NCI-H748 (cell line): ENCODE measurements around the gene DUSP11.
"Not testable (repeated sequence)": the region's sequence is repeated elsewhere in the genome, so short reads cannot be mapped to it uniquely, and the experiment has no call there.

Source experiments
- DNase-seq: peaks from one replicate; lab custom pipeline; 2025; ENCODE audit not compliant: unreplicated experiment; lab: John Stamatoyannopoulos, UW

The DUSP11 gene

GRCh38 chr2:73776381-73776780 lies 3.5 kb downstream of the DUSP11 start:
- DNase-seq: no peak

DNA sequence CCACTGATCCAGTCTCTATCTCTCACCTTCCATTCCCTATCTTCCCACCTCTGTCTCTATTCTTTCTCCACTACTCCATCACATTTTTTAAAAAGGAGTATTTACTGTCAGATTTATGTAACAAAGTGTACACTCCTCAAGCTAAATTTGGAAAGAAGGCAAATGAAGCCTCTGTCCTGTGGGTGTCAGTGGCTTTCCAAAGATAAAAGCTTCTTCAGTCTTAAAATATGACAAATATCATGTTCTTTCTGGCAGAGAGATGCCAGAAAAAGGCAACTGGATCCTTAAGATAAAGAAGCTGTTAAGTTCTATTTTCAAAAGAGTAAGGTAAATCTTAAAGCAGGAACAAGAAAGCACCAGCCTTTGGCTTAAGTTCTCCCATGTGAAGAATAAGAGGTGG lies 7.1 kb downstream of the DUSP11 start:
- no peak for DNase-seq

- no peak for DNase-seq
Observed at GRCh38 chr2:73770725-73771124, 9.2 kb downstream of the DUSP11 start.

DNA sequence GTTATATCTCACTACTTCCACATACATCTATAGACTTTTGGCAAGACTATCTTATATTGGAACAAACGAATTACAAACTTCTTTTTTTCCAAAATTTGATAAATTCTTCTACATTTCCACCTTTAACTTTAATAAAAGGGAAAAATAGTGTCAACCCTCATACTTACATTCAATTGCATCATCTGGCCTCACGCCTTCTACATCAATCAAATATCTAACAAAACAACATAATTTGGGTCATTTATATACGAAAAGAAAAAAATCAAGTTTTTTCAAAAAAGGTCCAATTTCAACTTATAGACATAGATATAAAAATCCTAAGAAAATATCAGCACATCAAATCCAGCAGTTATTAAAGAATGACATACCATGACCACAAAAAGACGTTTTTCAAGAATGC lies 12.9 kb downstream of the DUSP11 start:
- no peak for DNase-seq

DNA sequence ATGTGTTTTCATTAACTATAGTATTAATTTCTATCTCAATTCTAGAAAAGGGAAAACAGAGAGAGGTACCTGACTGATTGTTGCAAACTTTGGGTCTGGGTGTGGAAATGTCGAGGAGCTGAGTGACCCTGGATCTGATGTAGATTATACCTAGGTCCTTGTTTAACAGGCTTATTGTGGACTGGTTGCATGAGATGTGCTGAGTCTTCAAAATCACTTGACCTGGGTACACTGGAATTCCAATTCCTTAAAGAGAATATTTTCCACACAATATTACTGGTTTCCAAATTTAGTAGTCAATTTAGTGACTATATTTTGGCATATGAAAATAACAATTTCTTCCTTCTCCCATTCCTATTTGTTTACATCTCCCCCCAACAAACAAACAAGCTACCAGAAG lies 13.6 kb downstream of the DUSP11 start:
- DNase-seq: no peak

DNA sequence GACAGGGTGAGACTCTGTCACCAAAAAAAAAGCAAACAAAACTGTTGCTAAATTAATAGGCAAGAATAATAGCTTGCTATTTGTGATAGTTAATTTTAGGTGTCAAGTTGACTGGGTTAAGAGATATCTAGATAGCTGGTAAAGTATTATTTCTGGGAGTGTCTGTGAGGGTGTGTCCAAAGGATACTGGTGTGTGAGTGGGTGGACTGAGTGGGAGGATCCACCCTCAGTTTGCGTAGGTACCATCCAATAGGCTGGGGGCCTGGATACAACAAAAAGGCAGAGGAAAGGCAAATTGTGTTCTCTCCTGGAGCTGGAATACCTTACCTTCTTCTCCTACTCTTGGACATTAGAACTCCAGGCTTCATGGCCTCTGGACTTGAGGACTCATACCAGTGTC lies 15.0 kb downstream of the DUSP11 start:
- no peak for DNase-seq

GRCh38 chr2:73762571-73762970 lies 17.3 kb downstream of the DUSP11 start:
- no peak for DNase-seq

DNA sequence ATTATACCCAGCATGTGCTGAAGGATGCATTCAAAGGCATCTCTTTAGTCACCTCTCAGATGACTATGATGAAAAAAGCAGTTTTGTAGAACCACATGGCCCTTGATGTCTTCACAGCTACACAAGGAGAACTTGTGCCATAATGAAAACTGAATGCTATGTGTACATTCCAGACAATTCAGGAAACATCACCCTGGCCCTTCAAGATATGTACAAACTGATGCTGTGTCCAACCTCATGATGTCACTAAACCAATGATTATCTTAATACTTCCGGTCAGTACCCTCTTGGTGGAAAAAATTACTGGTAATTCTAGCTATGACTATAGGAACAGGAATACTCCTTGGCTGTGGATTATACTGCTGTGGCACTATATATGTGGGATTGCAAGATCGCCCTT lies 20.0 kb downstream of the DUSP11 start:
- DNase-seq: no peak

DNA sequence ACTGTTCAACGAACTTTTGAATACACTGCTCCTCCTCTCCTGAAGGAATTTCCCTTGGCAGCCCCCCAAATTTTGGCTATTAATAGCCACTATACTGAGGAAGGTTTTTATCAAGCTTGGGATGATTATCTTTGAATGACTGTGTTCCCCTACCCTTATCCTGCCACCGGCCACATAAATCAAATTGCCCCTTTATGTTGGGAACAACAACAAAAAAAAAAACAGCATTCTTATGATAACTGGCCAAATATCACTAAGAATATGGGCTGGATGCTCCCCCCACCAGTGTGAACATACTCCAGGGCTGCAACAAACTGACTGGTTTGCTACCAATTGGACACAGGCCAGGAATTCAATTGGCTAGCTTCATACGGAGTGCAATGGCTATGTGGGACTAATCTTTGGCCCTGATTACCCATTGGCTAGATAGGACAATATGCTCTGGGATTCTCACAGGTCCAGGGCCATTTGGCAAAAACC lies 20.6 kb downstream of the DUSP11 start:
- no peak for DNase-seq

GRCh38 chr2:73754332-73754731 lies 25.6 kb downstream of the DUSP11 start:
- not testable (repeated sequence) for DNase-seq

- DNase-seq: no peak
Observed at GRCh38 chr2:73749314-73749713, 30.6 kb downstream of the DUSP11 start.

- DNase-seq: no peak
Observed at GRCh38 chr2:73746877-73747208, 33.1 kb downstream of the DUSP11 start.

DNA sequence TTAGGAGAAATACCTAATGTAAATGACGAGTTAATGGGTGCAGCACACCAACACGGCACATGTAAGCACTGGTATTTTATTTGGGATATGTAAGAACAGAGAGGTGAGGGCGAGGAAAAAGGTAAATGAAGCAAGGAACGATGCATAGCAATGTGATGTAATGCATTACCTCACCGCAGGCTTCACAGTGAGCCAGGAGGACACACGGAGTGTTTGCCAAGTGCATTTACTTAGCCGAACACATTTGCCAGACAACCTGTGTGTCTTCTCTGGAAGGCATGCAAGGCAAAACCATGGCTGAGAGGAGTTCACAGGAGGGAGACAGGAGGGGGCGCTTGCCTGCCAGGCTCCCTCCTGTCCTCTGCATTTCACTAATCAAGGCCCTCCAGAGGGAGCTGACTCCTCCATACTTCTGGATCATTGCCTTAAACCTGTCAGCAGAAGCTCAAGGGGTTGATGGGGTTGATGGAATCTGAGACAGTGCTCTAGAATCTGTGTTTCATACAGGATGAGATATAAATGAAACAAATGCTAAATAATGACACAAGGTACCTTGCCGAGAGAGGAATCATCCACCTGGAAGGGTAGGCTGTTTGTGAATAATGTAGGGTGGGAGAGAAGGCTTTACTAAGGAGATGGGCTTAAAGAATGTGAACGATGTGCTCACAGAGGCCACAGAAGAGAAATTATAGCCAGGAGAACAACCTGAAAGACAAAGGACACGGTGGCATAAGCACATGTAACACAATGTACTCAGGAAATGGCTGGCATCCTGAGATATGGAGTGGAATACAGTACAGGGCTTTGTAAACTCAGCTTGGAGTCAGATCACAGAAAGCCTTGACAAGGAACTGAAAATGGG lies 33.7 kb downstream of the DUSP11 start:
- DNase-seq: no peak

DNA sequence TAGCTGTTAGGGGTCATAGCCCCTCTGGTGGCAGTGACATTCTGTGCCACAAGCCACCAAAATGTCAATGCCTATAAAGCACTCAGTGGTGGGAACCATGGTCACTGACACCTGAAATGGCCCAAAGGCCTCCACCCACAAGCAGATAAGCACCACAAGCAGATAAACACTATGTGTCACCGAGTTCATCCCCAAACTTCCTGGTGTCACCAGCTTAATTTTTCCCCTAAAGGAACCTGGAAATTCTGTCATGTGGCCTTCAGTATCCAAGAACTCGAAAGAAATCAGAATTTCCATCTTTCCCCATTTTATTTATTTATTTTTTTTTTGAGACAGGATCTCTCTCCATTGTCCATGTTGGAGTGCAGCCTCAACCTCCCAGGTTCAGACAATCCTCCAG lies 39.1 kb downstream of the DUSP11 start:
- DNase-seq: no peak

- no peak for DNase-seq
Observed at GRCh38 chr2:73739101-73739500, 40.8 kb downstream of the DUSP11 start.

DNA sequence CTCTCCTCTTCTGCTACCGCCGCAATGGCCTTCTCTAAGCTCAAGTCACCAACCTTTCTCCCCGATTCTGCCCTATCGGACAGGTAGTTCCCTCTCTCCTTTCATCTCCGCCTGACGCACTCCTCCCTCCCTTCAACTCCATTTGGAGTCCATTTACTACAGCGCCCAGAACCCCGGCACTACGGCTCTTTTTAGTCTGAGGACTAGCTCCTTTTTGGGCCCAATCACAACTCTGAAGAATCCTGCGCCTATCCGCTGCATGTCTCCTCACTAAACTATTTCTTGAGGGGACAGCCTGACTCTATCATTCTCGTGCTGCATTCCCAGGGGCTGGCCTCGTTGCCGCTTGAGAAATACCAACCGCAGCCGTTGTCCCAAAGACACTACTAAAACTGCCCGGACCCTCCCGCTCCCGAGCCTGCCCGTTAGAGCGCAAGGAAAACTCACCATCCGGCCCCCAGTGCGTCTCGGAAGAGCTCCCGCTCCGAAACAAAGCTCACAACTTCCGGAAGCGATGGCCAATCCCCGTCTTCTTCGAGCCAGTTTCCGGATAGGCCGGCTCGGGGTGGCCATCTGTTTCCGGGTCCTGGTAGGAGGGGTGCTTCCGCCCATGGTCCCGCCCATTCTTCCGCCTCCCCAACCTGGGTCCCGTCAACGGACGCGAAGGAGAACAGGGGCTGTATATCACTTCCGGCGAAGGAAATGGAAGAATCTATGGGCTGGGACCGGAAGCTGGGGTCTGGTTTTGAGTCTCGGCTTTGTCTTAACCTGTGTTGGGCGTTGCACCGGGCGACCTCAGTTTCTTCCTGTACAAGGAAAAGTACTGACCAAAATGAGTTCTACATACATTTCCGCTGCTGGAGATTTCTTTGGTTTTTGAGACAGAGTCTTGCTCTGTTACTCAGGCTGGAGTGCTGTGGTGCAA lies 42.8 kb downstream of the DUSP11 start, which contains the start of gene TPRKB:
Gene TPRKB (minus strand): TSS at position 491 of the 925 bp plus-strand sequence. CDS start 2,776 bp downstream, outside the sequence.
- DNase-seq: peak; percentile 96

- no peak for DNase-seq
Observed at GRCh38 chr2:73736378-73736777, 43.5 kb downstream of the DUSP11 start.

DNA sequence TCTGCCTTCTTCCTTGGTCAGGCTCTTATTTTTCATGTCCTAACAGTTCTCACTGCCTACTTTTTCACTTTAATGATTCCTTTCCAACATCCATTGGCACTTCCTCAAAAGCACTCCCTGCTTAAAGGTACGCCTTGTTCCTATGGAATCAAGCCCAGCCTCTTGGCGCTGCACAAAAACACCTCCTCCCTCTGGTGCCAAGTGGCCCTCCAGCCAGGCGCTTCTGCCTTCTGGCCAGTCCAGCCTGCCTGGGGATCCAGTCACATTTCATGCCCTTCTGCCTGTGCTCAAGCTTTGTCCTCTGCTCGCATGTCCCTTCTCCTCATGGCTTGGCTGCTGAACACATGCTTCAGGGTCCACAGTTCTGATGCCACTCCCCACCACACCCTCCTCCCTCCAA lies 49.1 kb downstream of the DUSP11 start:
- no peak for DNase-seq

- no peak for DNase-seq
Observed at GRCh38 chr2:73728711-73729110, 51.2 kb downstream of the DUSP11 start.

GRCh38 chr2:73728043-73728442 lies 51.9 kb downstream of the DUSP11 start:
- DNase-seq: no peak

- DNase-seq: not testable (repeated sequence)
Observed at GRCh38 chr2:73726657-73727056, 53.2 kb downstream of the DUSP11 start.
